ENCODE results near the gene EWSR1. TPM values are rescaled to one million over a fixed set of nuclear protein-coding genes. Genes with fewer than 3 reads are reported as not detected.

The EWSR1 gene
- total RNA-seq, 1 experiment from 2014 or later = 298 TPM

- Histone ChIP-seq H3K9me3 (replicated peaks) (no peaks in the 10 kb centered on the region), H3K27ac (no peak overlapping the region), H3K4me1 (peaks cover 17% of the 10 kb centered on the region), H3K27me3 (no peaks in the 10 kb centered on the region), H3K36me3 (peaks cover 71% of the 10 kb centered on the region), H3K4me3 (peak overlapping the region; percentile 86)
- DNase-seq = peak in 1 of 2 experiments; percentile 28
Measured at GRCh38 chr22:29269731-29270474, 1.8 kb downstream of the EWSR1 start.

GRCh38 chr22:29270475-29271271 is 2.6 kb downstream of the EWSR1 start:
- Histone ChIP-seq H3K27me3 (no peaks in the 10 kb centered on the region), H3K36me3 (peaks cover 73% of the 10 kb centered on the region)

GRCh38 chr22:29272624-29273023 is 4.6 kb downstream of the EWSR1 start:
- no peak for DNase-seq
- H3K4me3 ChIP-seq = no peak overlapping the region
- no peaks in the 10 kb centered on the region for H3K27me3 ChIP-seq
- peaks cover 14% of the 10 kb centered on the region for H3K4me1 ChIP-seq
- peaks cover 90% of the 10 kb centered on the region for H3K36me3 ChIP-seq
- H3K27ac ChIP-seq = no peak overlapping the region
- no peaks in the 10 kb centered on the region for H3K9me3 ChIP-seq (replicated peaks)

More at GRCh38 chr22:29270475-29271271, 2.6 kb downstream of the EWSR1 start:
- DNase-seq = no peak
- peaks cover 17% of the 10 kb centered on the region for H3K4me1 ChIP-seq
- H3K9me3 ChIP-seq (replicated peaks) = no peaks in the 10 kb centered on the region
- no peak overlapping the region for H3K27ac ChIP-seq
- peak overlapping the region; percentile 86 for H3K4me3 ChIP-seq

GRCh38 chr22:29275167-29275566 is 7.1 kb downstream of the EWSR1 start:
- peaks cover 99% of the 10 kb centered on the region for H3K36me3 ChIP-seq

GRCh38 chr22:29275819-29276565 is 7.9 kb downstream of the EWSR1 start:
- Histone ChIP-seq H3K4me1 (0 out of 2 replicates have a peak, but pooled peaks cover 3% of the 10 kb centered on the region), H3K27me3 (no peaks in the 10 kb centered on the region), H3K4me3 (no peak overlapping the region), H3K36me3 (peaks cover 95% of the 10 kb centered on the region), H3K27ac (no peak overlapping the region), H3K9me3 (replicated peaks) (no peaks in the 10 kb centered on the region)
- no peak for DNase-seq

More at GRCh38 chr22:29275167-29275566, 7.1 kb downstream of the EWSR1 start:
- Histone ChIP-seq H3K27me3 (no peaks in the 10 kb centered on the region), H3K27ac (no peak overlapping the region), H3K9me3 (replicated peaks) (no peaks in the 10 kb centered on the region), H3K4me3 (no peak overlapping the region), H3K4me1 (peaks cover 11% of the 10 kb centered on the region)
- no peak for DNase-seq

- no peaks in the 10 kb centered on the region for H3K9me3 ChIP-seq (replicated peaks)
- no peaks in the 10 kb centered on the region for H3K27me3 ChIP-seq
- H3K36me3 ChIP-seq = peaks cover 89% of the 10 kb centered on the region
- no peak overlapping the region for H3K4me3 ChIP-seq
- no peaks in the 10 kb centered on the region for H3K4me1 ChIP-seq
- DNase-seq = no peak
- no peak overlapping the region for H3K27ac ChIP-seq
Measured at GRCh38 chr22:29277927-29278326, 9.9 kb downstream of the EWSR1 start.

- no peak for DNase-seq
- Histone ChIP-seq H3K36me3 (peaks cover 88% of the 10 kb centered on the region), H3K4me1 (no peaks in the 10 kb centered on the region), H3K9me3 (replicated peaks) (no peaks in the 10 kb centered on the region), H3K4me3 (no peak overlapping the region), H3K27ac (no peak overlapping the region), H3K27me3 (no peaks in the 10 kb centered on the region)
Measured at GRCh38 chr22:29284196-29284595, 16.1 kb downstream of the EWSR1 start.

GRCh38 chr22:29288837-29289236 is 20.8 kb downstream of the EWSR1 start:
- Histone ChIP-seq H3K4me3 (no peak overlapping the region), H3K4me1 (no peaks in the 10 kb centered on the region), H3K36me3 (peaks cover 97% of the 10 kb centered on the region), H3K27me3 (no peaks in the 10 kb centered on the region), H3K9me3 (replicated peaks) (no peaks in the 10 kb centered on the region), H3K27ac (no peak overlapping the region)
- DNase-seq = no peak

GRCh38 chr22:29290061-29290460 is 22.0 kb downstream of the EWSR1 start:
- no peak overlapping the region for H3K27ac ChIP-seq
- peaks cover 99% of the 10 kb centered on the region for H3K36me3 ChIP-seq
- no peaks in the 10 kb centered on the region for H3K9me3 ChIP-seq (replicated peaks)
- no peaks in the 10 kb centered on the region for H3K27me3 ChIP-seq
- H3K4me3 ChIP-seq = no peak overlapping the region
- DNase-seq = no peak
- H3K4me1 ChIP-seq = no peaks in the 10 kb centered on the region

- no peaks in the 10 kb centered on the region for H3K4me1 ChIP-seq
- no peak for DNase-seq
- no peaks in the 10 kb centered on the region for H3K27me3 ChIP-seq
- H3K9me3 ChIP-seq (replicated peaks) = no peaks in the 10 kb centered on the region
- H3K4me3 ChIP-seq = no peak overlapping the region
- H3K27ac ChIP-seq = no peak overlapping the region
- peaks cover 99% of the 10 kb centered on the region for H3K36me3 ChIP-seq
Measured at GRCh38 chr22:29291215-29291614, 23.1 kb downstream of the EWSR1 start.

GRCh38 chr22:29292379-29292778 is 24.3 kb downstream of the EWSR1 start:
- H3K9me3 ChIP-seq (replicated peaks) = no peaks in the 10 kb centered on the region
- no peaks in the 10 kb centered on the region for H3K4me1 ChIP-seq
- H3K36me3 ChIP-seq = peaks cover 100% of the 10 kb centered on the region
- no peak for DNase-seq
- H3K4me3 ChIP-seq = no peak overlapping the region
- no peak overlapping the region for H3K27ac ChIP-seq
- H3K27me3 ChIP-seq = no peaks in the 10 kb centered on the region

- DNase-seq = no peak
- Histone ChIP-seq H3K27ac (no peak overlapping the region), H3K4me1 (no peaks in the 10 kb centered on the region), H3K9me3 (replicated peaks) (no peaks in the 10 kb centered on the region), H3K36me3 (peaks cover 63% of the 10 kb centered on the region), H3K27me3 (no peaks in the 10 kb centered on the region), H3K4me3 (no peak overlapping the region)
Measured at GRCh38 chr22:29298641-29299040, 30.6 kb downstream of the EWSR1 start.

GRCh38 chr22:29299136-29299900 is 31.2 kb downstream of the EWSR1 start:
- no peak for DNase-seq
- Histone ChIP-seq H3K27ac (no peak overlapping the region), H3K4me3 (no peak overlapping the region), H3K4me1 (no peaks in the 10 kb centered on the region), H3K27me3 (no peaks in the 10 kb centered on the region), H3K36me3 (peaks cover 56% of the 10 kb centered on the region), H3K9me3 (replicated peaks) (no peaks in the 10 kb centered on the region)

- Histone ChIP-seq H3K27me3 (no peaks in the 10 kb centered on the region), H3K4me1 (no peaks in the 10 kb centered on the region), H3K36me3 (peaks cover 45% of the 10 kb centered on the region), H3K4me3 (no peak overlapping the region), H3K9me3 (replicated peaks) (no peaks in the 10 kb centered on the region), H3K27ac (no peak overlapping the region)
- DNase-seq = no peak
Measured at GRCh38 chr22:29300467-29300806, 32.4 kb downstream of the EWSR1 start.
